DMS153 (cell line): Measurements from ENCODE around the gene MCAM.

Source experiments
- DNase-seq: peaks from one replicate; lab custom pipeline; 2025; lab: John Stamatoyannopoulos, UW

The MCAM gene

DNA sequence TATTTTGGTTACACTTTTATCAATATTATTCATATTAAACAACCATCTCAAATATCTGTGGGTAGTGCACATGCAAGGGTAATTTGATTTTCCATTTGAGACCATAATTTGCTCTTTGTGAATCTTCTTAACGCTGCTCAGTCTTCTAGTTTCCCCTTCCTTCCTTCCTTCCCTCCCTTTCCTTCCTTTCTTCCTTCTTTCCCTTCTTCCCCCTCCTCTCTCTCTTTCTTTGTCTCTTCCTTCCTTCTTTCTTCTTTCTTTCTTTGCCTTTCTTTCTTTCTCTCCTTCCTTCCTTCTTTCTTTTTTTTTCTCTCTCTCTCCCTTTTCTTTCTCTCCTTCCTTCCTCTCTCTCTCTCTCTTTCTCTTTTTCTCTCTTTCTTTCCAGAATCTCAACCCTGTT is 13.3 kb upstream of the MCAM start:
- DNase-seq, result no peak

DNA sequence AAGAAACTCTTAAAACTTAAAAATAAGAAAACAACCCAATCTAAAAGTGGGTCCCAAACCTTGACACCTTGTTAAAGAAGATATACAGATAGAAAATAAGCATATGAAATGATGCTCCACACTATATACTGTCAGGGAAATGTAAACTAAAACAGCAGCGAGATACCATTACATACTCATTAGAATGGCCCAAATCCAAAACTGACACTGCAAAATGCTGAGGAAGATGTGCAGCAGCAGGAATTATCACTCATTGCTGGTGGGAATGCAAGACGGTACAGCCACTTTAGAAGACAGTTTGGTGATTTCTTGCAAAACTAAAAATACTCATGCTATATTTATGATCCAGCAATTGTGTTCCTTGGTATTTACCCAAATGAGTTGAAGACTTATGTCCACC is 12.4 kb upstream of the MCAM start:
- no peak for DNase-seq

DNA sequence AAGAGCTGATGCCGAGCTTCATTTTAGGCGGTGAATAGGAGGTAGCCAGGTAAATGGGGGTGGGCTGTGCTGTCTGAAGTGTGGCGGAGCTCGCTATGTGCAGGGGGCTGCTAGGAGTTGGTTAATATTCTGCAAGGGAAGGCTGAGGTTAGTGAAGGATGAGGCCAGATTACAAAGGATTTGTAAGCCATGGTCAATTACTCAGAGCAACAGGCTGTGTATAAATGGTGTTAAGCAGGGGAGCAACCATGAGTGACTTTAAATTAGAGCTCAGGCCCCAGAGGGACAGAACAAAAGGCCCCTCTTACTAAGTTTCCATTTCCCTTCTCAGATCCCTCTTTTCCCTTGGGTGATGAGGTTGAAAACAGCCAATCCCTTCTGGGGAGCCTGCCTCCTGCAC is 7.3 kb upstream of the MCAM start:
- no peak for DNase-seq

DNA sequence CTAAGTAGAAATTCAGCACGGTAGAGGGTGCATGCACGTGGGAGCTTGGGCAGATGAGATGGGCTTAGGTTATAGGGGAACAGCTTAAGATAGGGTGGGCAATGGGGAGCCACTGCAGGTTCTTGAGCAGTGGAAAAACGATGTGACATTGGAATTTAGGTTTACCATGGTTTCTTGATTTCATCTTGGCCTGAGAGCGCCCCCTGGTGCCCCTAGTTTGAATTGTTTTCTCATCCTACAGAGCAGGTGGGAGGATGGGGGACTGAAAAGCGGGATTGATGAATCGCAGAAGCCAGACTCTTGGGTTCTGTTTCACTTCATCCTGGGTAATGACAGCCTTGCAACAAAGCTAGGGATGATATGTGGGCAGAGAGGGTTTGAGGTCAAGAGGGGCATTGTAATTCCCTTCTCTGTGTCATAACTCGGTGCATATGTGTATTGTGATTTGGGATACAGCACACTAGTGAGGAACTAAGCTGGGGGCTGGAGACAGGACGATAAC is 6.7 kb upstream of the MCAM start:
- peak; percentile 31 for DNase-seq

DNA sequence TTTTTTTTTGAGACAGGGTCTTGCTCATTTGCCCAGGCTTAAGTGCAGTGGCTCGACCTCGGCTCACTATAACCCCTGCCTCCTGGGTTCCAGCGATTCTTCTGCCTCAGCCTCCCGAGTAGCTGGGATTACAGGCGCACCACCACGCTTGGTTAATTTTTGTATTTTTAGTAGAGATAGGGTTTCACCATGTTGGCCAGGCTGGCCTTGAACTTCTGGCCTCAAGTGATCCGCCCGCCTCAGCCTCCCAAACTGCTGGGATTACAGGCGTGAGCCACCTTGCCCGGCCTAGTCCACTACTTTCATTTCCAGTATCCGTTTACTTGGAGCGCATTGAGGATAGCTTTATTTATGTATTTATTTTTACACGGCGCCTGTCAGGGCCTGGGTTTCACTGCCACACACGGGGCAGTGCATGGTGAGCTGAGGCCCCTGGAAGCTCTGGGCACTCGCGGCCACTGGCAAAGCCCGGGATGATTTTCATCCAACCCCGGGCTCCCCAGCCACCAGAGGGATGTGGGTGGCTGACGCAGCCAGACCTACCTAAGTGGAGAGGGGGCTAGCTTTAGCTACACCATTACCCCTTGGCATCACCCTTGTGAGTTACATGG is 6.1 kb upstream of the MCAM start:
- no peak for DNase-seq

DNA sequence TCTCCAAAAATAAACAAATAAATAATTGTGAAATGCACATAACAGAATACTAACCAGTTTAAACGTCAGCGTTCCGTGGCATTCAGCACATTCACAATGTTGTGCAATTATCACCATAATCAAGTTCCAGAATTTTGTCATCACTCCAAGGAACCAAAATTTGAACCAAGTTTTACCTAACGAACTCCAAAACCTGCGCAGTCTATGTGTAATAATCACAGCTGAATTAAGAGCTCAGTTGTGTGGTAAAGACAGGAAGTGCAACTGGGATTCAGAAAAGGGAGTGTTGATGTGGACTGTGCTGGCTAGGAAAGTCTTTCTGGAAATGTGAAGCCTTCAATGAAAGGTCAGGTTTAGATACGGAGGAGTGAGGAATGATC is 5.4 kb upstream of the MCAM start:
- no peak for DNase-seq

DNA sequence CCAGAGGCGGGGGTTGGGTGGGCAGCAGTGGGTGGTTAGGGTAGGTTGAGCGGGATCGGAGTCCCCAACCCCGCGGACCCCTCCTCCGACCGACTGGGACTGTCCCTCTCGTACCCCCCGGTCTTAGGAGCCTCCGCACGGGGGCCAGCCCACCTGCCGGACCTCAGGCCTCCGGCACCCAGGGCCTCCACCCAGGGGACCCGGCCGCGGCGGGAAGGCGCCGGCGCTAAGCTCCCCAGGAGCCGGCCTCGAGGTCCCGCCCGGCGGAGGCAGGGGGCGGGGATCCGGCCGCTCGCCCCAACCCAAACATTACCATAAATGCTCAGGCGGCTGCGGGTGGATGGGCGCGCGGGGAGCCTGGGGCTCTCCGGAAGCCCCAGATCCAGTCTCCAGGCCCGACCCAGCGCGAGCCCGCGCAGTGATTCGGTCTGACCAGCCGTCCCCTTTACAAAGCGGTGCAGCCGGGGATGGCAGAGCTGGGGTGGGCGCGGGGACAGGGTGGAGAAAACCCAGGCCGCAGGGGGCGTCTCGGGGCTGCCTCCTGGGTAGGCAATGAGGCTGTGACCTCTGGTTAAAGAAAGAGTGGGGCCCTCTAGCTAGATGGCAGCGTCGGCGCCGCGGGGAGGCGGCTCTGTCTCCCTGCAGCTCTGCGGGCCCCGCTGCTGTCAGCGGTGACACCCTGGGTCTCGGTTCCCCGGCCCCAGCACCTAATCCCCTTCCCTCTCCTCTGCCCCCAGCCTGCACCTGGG is 4.0 kb upstream of the MCAM start:
- no peak for DNase-seq

DNA sequence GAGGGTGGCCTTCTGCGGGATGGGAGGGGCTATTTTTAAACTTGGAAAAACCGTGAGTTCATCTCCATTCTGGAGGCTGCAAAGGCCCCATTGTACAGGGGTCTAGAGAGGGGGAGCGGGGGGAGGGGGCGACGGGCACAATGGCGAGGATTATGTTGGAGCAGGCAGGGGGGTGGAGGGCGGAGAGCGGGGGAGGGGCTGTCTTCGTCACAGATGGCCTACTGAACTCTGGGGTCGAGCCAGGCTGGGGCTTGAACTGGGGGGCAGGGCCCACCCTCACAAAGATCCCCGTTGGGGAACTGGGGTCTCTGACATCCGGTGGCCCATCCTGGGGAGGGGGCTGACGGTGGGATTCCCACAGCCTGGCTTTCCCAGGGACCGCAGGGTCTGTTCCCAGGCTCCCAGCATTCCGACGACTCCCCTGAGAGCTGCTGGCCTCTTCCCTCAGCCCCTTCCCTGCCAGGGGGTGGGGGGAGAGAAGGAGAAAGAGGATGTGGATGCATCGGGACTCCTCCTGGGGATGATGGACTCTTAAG is 3.4 kb upstream of the MCAM start:
- no peak for DNase-seq

DNA sequence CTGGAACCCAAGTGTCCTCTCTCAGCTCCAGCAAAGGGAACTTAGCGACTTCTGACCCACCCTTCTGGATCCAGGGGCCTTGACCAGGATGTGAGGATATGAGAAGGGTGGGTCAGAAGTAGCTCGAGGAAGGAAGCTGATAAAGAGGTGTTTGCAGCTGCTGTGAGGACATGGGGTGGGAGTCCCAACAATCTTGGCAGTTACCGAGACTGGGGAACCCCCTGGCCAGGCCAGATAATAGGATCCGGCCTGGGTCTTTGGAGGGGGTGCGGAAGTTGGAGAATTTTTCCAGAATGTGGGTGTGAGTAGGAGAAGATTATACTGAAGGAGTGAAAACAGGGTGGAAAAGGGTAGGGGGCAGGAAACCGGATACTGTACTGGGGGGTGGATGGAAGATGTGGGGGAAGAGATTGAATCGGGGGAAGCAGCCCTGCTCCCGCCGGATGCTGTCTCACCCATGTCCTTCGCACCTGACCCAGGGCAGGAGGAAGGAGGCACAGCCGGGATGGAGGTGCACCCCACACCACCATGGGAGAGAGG is 2.8 kb upstream of the MCAM start:
- DNase-seq, result no peak

DNA sequence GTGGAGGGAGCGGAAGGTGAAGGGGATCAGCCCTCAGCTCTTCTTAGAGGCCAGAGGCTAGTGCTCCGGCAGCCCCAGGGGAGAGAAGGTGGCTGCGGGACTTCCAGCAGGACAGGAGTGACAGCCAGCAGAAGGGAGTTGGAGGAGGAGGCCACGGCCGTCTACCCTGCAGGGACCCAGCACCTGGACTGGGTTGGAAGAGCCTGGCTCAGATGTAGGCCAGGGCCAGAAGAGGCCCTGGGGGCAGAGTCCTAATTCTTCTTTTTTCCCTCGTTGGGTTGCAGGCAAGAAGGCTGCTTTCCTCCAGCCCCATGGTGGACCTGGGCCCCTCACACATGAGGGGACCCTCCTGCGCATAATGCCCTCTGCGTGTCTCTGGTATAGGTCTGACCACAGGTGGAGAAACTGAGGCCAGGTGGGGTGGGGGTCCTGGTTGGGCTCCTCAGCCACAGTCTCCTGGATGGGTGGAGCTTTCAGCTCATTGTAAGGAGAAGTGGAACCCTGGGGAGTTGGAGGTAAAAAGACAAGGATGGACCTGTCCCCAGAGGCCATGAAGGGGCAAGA is 2.3 kb upstream of the MCAM start:
- DNase-seq, result no peak

DNA sequence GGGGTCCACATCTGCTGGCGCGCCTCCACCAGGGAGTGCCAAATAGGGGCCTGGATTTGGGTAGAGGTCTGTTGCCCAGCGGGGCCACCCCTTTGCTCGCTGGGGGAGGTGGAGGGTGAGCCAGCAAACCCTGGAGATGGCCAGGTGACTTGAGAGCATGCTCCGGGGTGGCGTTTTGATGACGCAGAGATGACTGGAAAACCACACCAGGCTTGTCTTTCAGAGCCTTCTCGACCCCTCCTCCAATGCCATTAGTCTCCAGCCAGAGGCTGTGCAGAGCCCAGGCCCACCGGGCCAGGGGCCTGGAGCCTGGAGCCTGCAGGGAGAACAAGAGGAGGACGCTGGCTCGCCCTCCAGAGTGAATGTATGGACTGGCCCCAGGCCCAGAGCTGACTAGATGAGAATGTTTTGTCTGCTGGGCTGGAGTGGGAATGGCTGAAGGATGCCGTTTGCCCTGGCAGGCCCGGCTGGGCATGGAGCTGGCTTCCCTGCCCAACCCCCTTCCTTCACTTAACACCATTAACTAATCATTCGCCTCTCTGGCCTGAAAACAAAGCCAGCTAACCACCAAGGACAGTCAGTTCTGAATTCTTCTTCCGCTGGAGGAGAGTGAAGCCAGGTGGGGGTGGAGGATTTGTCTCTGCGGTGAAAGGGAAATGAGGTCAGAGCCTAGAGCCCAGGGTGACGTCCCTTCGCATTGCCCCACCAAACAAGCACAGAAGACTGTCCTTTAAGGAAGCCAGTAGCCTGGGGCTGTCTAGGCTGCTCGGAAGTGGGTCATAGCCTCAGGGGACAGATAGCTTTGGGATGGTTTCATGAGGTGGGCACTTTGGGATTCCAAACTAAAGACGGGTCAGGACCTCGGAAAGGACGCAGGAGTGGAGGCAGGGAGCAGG is 1.6 kb upstream of the MCAM start:
- no peak for DNase-seq

DNA sequence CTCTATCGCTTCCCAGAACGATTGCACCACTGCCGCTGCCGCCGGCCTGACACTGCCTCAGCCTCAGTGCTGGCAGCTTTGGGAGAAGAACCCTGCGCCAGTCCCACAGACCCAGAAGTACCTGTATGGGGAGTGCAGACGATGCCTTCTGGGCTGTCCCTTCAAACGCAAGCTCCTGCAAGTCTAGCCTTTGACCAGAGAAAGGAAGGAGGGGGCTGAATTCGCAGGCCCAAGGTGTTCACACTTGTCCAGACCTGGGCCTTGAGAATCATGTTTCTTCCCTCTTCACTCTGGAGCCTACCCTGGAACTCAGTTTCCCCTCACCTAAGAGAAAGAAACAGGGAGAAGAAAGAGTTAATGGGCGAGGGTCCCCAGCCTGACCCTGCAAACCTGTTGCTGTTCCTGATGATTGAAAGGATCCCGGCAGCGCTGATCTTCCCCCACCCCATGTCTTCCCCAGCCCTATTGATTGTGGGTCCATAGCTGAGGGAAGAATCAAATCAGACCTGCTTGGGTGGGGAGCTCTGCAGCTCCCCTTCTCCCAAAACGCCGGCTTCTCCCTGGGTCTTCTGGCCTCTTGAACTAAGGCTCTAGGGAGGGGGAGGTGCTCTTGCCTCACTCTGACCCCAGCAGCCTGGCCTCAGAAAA is 786 bp upstream of the MCAM start:
- DNase-seq, result no peak

DNA sequence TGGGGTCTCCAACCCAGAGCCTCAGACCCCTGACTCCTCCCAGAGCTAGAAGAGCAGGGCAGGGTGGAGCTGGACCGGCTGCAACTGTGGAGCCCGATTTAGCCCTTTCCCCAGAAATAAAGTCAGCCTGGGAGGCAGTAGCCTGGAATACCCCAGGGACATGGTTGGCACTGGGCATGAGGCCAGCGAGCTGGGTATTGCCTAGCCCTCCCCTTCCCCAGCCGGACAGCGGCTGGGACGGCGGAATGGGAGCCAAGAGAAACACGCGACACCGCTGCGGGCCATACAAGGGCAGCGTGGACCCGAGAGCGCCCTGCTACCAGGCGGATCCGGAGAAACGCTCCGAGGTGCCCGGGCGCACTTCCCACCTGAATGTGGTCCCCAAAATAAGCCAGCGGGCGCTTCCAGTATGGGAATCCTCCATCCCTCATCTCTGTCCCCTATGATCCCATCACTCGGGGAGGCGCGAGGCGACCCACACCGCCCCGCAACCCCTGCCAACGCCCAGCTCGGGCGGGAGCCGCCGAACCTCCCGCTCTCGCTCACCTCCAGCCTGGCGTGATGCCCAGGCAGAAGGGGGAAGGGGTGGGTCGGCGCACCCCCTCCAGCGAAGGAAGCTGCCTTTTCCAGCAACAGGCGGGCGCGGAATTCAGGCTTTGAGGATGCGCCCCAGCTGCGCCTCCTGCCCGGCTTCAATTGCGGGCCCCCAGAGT is 758 bp downstream of the MCAM start:
- peak; percentile 41 for DNase-seq

DNA sequence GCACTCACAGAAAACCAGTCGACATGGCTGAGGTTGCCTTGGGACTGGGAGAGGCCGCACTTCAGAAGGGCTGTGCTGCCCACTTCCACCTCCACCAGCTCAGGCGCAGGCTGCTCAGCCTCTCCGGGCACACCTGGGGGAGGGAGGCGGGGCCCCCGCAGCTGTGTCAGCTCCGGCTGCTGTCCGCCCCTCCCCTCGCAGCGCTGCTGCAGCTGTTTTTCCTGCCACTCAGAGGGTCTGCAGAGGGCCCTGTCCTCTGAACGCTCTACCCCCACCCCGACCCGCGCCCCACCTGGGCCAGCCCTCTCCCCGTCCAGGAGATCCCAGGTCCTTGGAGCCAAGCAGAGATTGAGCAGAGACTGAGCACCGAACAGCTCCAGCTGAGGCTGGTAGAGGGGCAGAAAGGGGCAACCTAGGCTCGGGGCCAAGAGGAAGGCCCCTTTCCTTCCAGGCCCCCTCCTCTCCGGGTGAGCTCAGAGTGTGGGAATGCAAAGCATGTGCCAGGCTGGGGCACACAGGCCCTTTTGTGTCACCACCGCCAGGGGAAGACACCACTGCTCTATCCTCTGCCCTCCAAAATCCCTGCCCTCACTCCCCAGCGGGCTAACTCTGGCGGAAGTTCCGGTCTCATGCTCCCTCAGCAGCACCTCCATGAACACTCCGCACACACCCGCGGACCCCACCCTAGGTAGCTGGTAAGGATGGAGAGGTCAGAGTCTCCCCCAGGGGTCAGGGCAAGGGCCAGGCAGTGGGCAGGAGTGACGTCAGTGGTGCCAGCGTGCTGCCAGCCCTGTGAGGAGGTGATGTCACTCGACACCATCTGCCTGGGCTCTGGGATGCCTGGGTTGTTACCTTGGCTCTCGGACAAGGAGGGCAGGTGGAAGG is 1.6 kb downstream of the MCAM start:
- peak; percentile 41 for DNase-seq

DNA sequence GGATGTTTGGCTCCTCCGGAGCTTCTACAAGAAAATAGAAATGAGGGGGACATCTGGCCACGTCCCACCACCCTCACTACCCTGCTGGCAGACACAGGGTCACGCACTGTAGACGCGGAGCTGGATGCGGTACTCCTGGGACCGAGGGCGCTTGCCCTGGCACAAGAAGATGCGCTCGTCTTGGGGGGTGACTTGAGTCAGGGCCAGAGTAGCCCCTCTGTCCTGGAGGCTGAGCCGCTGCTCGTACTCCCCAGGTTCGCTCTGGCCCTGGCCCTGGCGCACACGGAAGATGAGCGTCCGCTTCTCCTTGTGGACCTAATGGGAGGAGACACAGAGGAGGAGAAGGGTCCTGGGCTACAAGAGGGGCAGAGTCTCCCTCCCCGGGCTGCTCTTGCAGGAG is 2.2 kb downstream of the MCAM start:
- no peak for DNase-seq

DNA sequence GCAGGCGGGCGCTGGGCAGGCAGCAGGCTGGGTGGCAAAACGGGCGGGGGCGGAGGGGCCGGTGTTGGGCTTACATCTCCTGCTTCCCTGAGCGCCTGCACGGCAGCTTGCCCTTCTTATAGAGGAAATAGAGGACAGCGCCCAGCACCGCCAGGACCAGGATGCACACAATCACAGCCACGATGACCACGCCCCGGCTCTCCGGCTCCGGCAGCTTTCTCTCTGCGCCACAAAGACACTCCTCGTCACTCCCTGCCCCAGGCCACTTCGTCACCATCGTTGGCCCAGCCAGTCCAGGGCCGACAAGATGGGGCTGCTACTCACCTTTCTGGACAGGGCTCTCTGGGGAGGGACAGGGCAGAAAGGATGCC is 6.3 kb downstream of the MCAM start:
- DNase-seq, result peak; percentile 26

DNA sequence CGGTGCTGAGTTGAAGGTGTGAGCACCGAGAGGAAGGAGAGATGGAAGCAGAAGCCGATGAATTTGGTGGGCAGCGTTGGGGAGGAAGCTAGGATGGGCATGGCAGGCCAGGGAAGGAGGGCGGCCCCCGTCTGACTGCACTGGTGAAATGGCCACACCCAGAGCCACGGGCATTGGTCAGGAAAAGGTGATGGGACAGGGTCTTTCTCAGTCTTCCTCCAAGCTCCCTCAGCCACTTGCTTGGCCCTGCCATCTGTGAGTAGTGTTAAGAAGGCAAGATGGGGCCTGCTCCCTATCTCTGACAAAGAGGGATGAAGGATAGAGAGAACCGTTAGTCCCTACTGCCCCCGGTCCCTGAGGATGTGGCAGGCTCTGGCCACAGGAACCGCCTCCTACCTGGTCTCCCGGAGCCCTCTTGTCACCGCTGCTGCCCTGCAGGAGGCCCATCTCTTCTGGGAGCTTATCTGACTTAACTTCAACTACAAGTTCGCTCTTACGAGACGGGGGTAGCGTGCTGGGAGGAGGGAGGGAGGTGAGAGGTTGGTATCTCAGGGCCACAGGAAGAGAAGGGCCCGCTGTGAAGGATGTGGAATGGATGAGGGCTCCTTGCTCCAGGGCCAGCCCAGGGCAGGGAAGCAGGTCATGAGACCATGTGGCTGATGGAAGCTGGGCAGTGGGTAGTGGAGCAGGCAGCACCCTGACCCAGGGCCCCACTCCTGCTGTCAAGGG is 6.8 kb downstream of the MCAM start:
- no peak for DNase-seq

DNA sequence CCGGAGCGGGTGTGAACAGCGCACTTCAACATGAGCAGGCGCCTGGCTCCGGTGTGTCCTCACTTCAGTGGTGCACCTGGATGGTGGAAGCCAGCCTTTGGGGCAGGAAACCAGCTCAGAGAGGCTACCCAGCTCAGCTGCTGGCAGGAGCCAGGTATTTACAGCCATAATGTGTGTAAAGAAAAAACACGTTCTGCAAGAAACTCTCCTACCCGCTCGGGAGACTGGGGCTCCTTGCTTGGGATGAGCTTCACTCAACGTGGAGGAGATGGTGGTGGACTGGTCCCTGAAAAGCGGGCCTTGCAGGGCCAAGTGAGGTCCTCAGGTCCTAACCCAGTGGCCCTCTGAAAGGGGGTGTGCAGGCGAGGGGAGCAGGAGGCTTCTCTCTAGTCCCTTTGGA is 7.5 kb downstream of the MCAM start:
- DNase-seq, result no peak

DNA sequence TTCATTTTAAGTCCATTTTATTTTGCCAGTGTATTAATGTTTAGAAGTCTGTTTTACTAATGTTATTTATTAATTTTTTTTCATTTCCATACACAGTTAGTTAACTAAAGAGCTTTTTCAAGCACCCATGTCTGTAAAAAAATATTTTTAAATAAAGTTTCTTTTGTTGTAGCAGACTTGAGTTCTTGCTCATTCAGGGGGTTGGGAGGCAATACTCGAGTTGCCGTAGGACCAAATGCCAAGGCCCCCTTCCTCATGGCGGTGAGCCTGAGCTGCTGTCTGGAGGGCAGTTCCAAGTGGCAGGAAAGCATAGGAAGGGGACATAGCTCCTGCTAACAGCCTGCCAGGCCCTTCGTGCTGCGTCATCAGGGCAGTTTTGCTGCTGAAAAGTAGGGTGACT is 9.0 kb downstream of the MCAM start:
- DNase-seq, result no peak
